GM19324 (cell line): ENCODE data around the gene PREB.

Experiments
- ATAC-seq: cut with Tn5 transposase; IDR thresholded peaks from one replicate; pipeline ENCODE4 v1.9.1; 2021; ENCODE audit warnings: mild to moderate bottlenecking, moderate library complexity; ENCODE audit not compliant: unreplicated experiment, low FRiP score

PREB gene

DNA sequence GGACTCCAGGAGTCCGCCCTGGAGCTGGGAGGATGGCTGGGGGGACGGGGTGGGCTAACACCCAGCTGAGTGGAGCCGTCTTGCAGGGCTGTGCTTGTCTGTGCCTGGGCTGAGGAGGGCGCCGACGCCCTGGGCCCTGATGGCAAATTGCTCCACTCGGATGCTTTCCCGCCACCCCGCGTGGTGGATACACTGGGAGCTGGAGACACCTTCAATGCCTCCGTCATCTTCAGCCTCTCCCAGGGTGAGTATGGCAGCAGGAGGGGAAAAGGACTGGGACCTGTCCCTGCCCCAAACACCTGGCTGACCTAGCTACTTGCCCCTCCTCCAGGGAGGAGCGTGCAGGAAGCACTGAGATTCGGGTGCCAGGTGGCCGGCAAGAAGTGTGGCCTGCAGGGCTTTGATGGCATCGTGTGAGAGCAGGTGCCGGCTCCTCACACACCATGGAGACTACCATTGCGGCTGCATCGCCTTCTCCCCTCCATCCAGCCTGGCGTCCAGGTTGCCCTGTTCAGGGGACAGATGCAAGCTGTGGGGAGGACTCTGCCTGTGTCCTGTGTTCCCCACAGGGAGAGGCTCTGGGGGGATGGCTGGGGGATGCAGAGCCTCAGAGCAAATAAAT, 35.0 kb downstream of the PREB start:
- ATAC-seq = no peak

GRCh38 chr2:27097341-27097740, 37.1 kb downstream of the PREB start:
- ATAC-seq = no peak

GRCh38 chr2:27096748-27097297, 37.6 kb downstream of the PREB start:
- no peak for ATAC-seq

- no peak for ATAC-seq
Measured at GRCh38 chr2:27095745-27096651, 38.4 kb downstream of the PREB start.

- no peak for ATAC-seq
Measured at GRCh38 chr2:27095427-27095744, 39.0 kb downstream of the PREB start.

- no peak for ATAC-seq
Measured at GRCh38 chr2:27094353-27094984, 40.0 kb downstream of the PREB start.

DNA sequence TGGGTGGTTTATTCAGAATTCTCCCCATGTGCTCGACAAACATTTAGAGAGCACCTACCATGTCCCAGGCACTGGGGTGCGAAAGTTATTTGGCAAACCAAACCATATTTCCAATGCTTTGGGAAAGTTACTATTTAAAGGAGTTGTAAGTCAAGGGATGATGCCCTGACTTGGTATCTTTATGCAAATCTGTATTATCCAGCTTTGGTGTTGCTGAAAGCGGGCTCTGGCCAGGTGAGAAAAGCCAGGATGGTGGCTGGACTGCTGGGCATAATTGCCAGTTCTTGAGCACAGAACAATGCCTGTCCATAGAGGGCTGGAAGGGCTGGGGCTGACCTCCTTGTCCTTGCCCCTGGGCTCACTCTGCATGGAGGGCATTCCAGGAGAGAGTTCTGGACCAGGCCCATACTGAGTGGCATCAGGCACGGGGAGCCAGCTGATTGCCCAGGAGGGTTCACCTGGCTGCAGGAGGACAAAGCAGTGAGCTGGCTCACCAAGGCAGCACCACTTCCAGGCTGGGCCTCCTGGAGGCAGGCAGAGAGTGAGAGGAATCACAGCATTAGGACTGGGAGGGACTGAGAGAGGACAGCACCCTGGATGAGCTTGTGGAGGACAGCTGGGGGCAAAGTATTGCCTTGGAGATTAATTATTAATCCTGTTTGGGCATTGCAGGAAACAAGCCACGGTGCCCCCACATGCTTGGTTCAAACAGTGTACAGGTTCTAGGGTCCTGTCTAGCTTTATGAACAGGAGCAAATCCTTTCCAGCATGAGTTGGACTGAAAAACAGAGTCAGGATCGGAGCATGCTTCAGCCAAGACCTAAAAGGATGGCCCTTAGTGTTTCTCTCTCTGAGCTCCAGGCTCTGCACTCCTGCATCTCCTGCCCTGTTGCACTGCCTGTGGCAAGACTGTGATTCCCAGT, 40.7 kb downstream of the PREB start:
- no peak for ATAC-seq

GRCh38 chr2:27092696-27093429, 41.6 kb downstream of the PREB start:
- ATAC-seq = no peak

DNA sequence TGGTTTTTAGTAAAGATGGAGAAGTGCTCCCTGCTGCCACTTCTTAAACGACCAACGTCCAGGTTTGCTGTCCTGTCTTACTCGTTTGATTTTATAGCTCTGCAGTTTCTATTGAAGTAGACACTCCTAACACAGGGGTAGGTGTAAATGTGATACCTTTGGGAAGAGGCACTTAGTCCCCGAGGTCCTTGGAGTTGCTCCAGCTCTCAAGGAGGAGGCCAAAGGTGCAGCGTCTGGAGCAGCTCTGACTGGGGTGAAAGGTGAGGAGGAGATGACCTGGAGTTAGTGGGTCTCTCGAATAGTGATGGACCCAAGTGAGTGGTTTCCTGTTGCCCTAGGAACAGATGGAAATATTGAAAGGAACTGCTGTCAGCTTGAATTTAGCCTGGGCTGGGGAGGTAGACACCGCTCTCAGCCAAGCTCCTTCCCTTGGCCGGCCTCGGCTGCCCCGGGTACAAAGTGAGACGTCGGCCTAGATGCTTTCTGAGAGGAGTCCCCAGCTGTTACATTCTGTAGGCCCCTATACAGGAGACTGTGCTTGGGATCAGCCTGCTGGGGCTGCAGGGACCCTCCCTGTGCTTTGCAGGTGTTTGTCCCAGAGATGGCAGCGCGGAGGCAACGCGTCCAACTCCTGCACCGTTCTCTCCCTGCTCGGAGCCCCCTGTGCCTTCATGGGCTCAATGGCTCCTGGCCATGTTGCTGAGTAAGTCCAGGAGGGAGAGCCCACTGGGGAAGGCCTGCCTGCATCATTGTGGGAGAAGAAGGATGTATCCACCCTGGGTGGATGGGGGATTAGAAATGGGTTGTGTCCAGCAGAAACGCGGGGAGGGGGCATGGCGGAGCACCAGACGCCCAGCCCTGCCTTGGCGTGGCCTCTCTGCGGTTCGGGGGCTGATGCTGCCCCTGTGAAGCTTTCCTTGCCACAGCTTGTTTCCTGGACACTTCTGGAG, 42.4 kb downstream of the PREB start:
- ATAC-seq = no peak

DNA sequence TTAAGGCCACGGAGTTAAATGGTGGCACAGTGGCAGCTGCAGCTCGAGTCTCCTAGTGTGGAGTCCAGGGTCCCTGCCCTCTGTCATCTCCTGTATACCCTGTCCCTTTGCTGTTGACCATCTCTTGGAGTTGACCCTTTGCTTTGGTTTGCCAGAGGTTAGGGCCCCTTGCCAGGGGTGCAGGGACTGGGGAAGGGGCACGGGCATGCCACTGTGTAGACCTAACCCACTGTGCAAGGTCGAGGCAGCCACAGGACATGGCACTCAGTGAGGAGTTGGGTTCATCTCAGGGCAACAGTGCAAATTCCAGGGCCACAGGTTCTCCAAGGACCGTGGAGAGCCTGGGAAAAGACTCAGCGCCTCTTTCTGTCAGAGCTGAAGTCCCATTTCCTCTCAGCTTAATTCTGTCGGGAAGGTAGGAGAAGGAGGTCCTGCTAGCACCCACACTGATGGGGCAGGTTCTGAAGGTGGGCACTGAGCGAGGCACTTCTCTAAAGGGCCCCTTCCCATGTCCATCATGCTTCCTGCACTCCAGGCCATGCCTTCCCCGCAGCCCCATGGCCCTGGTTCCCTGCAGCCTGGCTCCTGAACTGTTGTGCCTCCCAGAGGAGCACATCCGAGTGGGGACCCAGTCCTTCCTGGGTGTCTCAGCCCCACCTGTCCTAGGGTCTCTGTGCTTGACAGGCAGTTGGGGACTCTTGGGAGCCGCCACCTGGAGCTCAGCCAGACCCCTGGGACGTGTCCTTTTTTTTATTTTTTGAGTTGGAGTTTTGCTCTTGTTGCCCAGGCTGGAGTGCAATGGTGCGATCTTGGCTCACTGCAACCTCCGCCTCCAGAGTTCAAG, 45.1 kb downstream of the PREB start:
- no peak for ATAC-seq

GRCh38 chr2:27088634-27089033, 45.8 kb downstream of the PREB start:
- ATAC-seq = no peak

DNA sequence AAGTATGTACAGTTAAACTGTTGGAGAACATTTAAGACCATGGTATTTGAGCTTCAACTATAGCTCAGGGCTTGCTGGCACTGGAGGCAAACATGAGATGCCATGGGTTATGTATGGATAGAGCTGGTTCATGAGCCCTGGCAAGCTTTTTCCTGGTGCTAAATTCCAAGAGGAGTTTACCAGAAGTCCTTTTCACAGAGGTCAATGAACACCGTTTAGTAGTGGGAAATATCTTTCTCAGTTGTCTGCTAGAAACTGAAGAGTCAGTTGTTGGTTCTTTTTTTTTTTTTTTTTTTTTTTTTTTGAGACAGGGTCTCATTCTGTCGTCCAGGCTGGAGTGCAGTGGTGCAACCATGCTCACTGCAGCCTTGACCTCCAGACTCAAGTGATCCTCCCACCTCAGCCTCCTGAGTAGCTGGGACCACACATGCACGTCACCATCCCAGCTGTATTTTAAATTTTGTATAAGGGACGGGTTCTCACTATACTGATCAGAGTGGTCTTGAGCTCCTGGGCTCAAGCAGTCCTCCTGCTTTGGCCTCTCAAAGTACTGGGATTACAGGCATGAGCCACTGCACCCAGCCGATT, 46.5 kb downstream of the PREB start:
- no peak for ATAC-seq

DNA sequence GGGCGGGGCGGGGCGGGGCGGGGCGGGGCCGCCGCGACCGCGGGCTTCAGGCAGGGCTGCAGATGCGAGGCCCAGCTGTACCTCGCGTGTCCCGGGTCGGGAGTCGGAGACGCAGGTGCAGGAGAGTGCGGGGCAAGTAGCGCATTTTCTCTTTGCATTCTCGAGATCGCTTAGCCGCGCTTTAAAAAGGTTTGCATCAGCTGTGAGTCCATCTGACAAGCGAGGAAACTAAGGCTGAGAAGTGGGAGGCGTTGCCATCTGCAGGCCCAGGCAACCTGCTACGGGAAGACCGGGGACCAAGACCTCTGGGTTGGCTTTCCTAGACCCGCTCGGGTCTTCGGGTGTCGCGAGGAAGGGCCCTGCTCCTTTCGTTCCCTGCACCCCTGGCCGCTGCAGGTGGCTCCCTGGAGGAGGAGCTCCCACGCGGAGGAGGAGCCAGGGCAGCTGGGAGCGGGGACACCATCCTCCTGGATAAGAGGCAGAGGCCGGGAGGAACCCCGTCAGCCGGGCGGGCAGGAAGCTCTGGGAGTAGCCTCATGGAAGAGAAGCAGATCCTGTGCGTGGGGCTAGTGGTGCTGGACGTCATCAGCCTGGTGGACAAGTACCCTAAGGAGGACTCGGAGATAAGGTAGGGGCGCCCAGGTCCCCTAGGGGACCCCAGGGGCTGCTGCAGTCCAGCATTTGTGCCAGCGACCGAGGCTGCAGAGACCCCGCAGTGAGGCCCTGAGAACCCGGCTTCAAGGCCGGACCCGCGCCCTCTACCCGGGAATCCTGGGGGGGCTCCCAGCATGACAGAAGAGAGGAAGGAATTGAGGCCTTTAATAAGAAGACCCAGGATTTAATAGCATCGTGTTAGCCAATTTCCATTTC, 47.5 kb downstream of the PREB start, which contains the start of gene KHK:
TSS of gene KHK (plus strand) at position 49 of the 870 bp plus-strand sequence. CDS start at position 537, 488 bp downstream.
- peak; percentile 14 for ATAC-seq

DNA sequence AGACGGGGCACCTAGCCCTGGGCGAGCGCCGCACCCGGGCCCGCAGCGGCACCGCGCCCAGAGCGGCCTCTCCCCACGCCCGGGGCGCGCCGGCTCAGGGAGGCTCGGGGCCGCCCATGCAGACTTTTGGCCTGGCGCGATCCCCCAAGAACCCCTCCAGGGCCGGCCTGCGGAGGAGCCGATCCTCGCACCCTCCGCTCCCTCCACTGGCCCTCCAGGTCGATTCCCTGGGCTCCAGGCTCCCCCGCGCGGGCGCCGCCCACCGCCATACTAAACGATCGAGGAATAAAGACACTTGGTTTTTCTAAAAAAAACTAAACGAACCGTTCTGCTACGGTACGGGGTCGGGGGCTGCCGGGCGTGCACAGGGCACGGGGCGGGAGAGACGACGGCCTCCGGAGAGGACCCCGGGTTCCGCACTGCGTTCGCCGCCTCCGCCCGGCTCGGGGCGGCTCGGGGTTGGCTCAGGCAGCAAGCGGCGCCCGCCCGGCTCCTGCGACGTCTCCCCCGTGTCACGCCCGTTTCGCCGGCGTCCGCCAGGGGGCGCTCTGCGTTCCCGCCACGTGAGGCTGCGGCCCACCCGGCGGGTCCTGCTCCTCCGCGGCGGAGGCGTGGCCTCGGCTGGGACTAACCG, 48.2 kb downstream of the PREB start:
- peak; percentile 86 for ATAC-seq

- ATAC-seq = peak; percentile 3
Measured at GRCh38 chr2:27085673-27086089, 48.8 kb downstream of the PREB start.
